Kidney tubule cell (primary cell): Measurements from ENCODE around the gene RET.

Experiments
- DNase-seq: peaks from one replicate; pipeline ENCODE4 v3.0.0-alpha.2; 2018; ENCODE audit warnings: low spot score

RET gene

GRCh38 chr10:43076876-43077420 lies at the start of gene RET:
TSS of gene RET (plus strand) at chr10:43077069. CDS start at chr10:43077259, 190 bp downstream.
- peak; percentile 24 for DNase-seq

- DNase-seq = no peak
These were observed 49.4 kb upstream of the RET start for GRCh38 chr10:43027331-43027955.

DNA sequence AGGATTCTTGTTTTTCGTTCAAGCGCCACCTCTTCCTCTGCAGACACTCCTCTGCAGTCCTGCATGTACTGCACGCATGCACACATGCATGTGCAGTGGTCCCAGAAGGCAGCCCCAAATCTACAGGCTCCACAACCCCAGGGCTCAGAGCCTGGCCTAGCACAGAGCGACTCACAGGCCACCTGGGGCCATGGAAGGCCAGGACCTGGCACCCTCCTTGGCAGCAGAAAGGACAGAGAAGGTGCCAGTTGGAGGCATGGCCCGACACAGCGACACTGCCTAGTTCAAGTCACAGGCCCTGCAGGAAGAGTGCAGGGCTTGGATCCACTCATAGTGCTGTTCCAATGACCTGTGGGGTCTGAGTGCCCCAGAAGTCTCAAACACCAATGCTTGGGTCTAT lies 48.7 kb upstream of the RET start:
- no peak for DNase-seq

- DNase-seq = no peak
These were observed 47.8 kb upstream of the RET start for GRCh38 chr10:43029043-43029442.

DNA sequence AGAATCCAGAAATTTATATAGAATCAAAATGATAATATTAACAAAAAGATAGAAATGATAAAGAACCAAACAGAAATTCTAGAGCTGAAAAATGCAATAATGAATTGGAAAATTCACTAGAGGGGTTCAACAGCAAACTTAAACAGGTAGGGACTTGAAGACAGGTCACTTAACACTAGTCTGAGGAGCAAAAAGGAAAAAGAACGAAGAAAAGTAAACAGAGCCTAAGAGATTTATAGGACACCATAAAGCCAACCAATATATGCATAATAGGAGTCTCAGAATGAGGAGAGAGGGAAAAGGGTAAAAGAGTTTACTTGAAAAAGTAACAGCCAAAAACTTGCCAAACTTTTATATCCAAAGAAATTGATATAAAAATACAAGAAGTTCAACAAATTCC lies 44.3 kb upstream of the RET start:
- no peak for DNase-seq

GRCh38 chr10:43035800-43036199 lies 41.1 kb upstream of the RET start:
- no peak for DNase-seq

DNA sequence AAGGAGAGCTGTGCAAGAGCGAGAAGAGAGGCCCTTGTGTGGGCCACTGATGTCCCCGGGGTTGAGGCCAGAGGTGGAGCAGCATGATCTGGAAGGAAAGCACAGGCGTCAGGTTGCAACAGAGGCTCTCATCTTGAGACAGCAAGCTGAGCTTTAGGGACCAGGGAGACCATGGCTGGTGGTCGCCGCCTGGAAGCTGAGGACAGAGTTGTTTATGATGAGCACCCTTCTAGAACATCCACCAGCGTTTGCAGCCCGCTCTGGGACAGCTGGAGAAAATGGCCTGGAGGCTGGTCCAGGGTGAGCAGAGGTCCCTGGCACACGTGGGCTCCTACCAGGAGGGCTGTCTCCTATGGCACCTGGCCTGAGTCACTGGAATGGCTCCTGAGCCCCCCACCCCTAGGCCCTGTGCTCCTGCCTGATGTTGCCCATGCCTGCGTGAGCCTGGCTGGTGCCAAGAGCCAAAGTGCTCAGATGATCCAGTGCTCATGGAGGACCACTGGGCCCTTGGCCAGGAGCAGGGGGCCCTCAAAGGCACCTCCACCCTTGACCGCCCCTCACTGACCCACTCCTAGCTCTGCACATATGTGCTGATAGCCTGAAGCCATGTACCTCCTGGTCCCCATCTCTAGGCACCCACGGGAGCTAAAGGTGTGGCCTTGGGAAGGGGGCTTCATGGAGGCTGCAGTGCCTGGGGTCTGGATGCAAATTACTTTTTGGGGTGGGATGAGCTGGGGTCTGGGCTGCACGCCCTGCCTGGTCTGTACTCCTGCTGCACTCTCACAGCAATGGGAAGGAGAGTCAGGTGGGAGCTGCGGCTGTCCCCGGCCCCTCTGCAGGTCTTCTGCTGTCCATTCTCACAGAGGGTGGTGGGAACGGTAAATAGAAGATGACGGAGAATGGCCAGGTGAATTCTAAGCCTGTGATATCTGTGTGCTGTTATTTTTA lies 40.1 kb upstream of the RET start:
- DNase-seq = no peak

- no peak for DNase-seq
These were observed 39.4 kb upstream of the RET start for GRCh38 chr10:43037440-43037839.

GRCh38 chr10:43037942-43038782 lies 38.7 kb upstream of the RET start:
- DNase-seq = no peak

DNA sequence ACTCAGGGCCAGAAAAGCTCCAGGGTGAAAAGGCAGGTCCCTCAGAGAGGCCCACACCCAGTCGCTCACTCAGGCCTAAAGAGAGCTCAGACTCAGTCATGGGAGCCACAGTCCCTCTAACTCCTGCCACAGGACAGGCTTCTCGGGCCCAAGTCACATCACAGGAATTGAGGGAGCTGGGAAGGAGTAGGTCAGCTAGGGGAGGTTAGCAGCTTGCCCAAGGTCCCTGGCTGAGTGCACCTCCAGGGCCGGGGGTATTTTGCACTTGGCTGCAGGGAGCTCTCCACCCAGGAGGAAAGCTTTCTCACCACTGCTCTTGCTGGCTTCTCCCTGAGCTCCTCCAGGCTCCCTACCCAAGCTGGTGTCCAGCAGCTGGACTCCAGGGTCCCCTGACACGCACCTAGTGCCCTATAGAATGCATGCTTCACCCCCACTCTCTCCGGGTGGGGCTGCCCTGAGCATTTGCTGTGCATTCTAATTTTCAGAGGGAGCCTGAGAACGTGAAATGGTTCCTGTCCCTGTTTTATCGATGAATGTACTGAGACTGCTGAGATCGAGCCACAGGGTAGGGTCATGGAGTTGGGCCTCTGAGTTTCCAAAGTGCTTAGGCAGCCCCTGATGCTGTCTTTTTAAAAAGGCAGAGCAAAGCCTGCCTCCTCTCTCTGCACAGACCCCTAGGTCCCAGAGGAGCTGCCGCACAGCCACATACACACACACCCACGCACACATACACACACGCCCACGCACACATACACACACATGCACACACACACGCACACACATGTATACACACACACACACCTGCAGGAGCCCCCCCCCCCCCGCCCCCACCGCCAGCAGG lies 37.9 kb upstream of the RET start:
- no peak for DNase-seq

- no peak for DNase-seq
These were observed 37.0 kb upstream of the RET start for GRCh38 chr10:43039624-43040481.

- no peak for DNase-seq
These were observed 36.2 kb upstream of the RET start for GRCh38 chr10:43040482-43041256.

GRCh38 chr10:43041422-43042342 lies 35.2 kb upstream of the RET start:
- DNase-seq = no peak

DNA sequence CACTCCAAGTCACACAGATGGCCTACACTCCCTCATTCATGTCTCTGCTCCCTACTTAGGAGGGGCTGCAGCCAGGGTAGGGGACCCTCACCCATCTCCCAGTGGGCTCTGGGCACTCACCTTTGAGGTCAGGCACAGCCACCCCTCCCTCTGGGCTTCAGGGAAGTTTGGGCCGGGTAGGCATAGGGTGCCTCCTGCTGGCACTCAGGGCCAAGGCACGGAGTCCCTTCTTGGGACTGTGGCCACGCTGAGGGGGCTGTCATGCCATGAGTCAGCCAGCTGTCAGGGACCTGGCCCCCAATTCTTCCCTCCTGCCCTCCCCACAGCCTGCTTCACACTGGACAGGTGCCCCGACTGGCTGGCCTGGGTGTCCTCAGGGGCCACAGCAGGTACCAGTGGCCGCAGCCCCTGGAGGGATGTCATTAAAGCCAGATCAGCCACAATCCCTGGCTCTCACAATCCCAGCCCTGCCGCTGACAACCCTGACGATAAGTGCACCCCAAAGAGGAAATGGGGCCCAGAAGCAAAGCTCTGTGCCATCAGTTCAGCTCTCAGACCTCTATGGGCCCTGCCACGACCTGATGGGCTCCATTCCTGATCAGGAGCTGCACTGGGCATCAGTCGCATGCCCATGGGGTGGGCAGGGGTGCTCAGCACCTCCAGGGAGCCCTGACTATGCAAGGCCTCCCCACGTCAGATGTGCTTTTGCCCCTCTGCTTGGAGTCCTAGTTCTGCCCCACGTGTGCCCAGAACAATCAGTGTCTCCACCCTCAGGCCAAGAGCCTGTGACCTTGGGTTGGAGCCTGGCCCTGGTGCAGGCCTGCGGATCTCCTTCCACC lies 34.1 kb upstream of the RET start:
- DNase-seq = no peak

DNA sequence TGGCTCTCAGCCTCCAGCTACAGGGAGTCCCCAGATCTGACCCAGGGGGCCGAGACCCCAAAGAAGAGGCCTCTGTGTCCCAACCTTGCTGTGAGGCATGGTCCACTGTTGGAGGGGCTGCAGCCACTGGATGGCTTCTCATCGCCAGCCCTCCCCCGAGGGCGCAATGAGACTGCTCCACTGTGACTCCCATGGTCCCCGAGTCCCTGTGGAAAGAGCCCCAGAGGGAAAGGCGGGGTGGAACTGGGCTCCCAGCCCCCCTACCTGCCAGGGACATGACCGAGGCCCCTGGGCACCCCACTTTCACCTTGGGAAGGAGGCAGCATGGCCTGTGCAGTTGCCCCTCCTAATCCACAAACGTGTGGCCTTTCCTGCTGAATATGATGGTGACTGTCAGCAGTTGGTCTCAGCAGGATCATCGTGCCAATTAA lies 33.5 kb upstream of the RET start:
- DNase-seq = no peak

GRCh38 chr10:43043773-43044447 lies 33.0 kb upstream of the RET start:
- DNase-seq = no peak

- DNase-seq = no peak
These were observed 32.4 kb upstream of the RET start for GRCh38 chr10:43044448-43044921.
